Suprapubic skin (tissue), 4 donors: Measurements from ENCODE around the gene CRKL.

Experiments used
- CTCF ChIP-seq, 2 donors: fragments of 200-600 bp in 1 of 2; fragments of 450-650 bp in 1 of 2; sonication (generic) in 1 of 2; IDR thresholded peaks; one replicate each; pipeline ENCODE4 v1.5.1; 2016 to 2019; ENCODE audit warnings: antibody characterized with exemption in 2 of 2, mild to moderate bottlenecking in 1 of 2, moderate library complexity in 1 of 2
- EP300 ChIP-seq: sonication (generic); formaldehyde crosslinking; IDR thresholded peaks from one replicate; pipeline ENCODE4 v1.6.1; 2017; ENCODE audit warnings: antibody characterized with exemption
- POLR2A ChIP-seq, 2 donors: fragments of 450-650 bp; IDR thresholded peaks; one replicate each; pipeline ENCODE4 v1.6.1; 2017; ENCODE audit warnings: antibody characterized with exemption in 2 of 2, mild to moderate bottlenecking in 2 of 2, moderate library complexity in 2 of 2
- POLR2AphosphoS5 ChIP-seq, 3 donors: sonication (generic); formaldehyde crosslinking; IDR thresholded peaks; one replicate each; pipeline ENCODE4 v1.6.1; 2017; ENCODE audit warnings: antibody characterized with exemption in 3 of 3

DNA sequence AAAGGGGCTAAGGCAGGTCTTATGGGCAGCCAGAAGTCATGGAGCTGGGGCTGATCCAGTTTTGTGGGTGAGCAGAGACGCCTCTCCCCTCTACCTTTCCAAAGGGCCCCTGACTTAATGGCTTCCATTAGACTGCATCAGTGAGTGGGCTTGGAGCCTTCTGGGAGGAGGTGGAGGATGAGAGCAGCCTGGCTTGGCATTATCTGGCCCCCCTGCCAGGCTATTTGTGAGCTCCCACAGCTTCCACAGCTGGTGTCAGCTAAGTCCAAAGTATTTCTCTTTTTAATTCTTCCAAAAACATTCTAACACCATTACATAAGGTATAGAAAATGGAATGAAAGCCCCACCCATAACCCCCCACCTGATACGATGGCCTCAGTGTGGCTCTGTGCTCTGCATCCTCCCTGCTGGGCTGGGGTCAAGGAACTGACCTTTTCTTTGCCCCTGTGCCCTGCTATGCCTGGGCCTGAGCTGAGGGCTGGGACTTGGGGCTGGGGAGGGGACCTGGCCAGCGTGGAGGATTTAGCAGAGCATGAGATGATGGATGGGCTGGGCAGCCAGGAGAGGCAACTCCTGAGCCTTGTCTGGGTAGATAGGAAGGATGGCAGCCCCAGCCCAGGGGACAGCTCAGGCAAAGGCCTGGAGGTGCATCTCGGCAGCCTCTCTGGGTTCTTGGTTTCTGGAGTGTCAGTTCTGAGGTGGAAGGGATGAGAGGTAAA is 53.9 kb downstream of the CRKL start:
- TF ChIP-seq CTCF (IDR thresholded peaks at IDR 0.05) (no peak), POLR2A (IDR thresholded peaks at IDR 0.05) (no peak), POLR2AphosphoS5 (IDR thresholded peaks at IDR 0.05) (no peak), EP300 (no peak)
